ENCODE data around the gene COPZ2. TPM values are rescaled to one million over a fixed set of nuclear protein-coding genes. Genes with fewer than 3 reads are reported as not detected.
"Not testable (repeated sequence)": the region's sequence is repeated elsewhere in the genome, so short reads cannot be mapped to it uniquely, and the experiment has no call there.

The COPZ2 gene
- total and polyA plus RNA-seq, 8 donors = 18.8 to 48.6 (median 24.2) TPM

DNA sequence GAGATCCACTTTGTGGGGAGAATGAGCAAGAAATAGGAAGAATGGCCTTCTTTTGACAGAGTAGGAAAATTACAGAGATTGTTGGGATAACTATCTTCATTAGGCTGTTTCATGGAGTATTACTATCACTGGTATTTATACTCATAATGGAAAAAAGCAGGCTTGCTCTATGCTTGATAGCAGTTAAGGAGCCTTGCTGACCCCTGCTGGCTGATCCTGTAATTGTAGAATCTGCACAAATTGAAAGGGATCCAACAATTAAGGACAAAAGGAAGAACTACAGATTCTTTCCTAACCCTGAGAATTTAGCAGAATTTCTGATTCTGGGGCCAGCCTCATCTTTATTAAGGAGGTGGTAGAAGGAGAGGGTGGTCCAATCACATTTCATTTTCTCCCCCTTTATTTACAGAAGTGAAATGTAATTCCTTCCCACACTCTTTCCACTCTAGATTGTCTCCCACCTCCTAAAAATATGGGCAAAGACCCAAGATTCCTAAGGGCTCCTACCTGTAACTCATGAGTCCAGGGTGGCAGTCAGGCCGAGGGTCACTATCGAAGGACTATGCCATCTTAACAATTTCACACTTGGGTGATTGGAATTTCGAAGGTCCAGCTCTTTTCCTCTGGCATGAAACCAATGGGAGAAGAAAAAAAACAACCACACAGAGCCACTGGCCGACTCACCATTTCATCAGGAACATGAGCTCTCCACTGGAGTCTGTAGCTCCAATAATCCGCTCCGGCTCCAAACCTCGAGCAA lies 36.9 kb upstream of the COPZ2 start:
- TF ChIP-seq, protein P1, sequence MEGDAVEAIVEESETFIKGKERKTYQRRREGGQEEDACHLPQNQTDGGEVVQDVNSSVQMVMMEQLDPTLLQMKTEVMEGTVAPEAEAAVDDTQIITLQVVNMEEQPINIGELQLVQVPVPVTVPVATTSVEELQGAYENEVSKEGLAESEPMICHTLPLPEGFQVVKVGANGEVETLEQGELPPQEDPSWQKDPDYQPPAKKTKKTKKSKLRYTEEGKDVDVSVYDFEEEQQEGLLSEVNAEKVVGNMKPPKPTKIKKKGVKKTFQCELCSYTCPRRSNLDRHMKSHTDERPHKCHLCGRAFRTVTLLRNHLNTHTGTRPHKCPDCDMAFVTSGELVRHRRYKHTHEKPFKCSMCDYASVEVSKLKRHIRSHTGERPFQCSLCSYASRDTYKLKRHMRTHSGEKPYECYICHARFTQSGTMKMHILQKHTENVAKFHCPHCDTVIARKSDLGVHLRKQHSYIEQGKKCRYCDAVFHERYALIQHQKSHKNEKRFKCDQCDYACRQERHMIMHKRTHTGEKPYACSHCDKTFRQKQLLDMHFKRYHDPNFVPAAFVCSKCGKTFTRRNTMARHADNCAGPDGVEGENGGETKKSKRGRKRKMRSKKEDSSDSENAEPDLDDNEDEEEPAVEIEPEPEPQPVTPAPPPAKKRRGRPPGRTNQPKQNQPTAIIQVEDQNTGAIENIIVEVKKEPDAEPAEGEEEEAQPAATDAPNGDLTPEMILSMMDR (IDR thresholded peaks at IDR 0.05) = peak; percentile 72 to 77
- H3K9me3 ChIP-seq = no peaks in the 10 kb centered on the region
- no peaks in the 10 kb centered on the region for H3K4me1 ChIP-seq
- peak overlapping the region in 1 of 2 donors; percentile 21 for H3K27ac ChIP-seq
- peaks cover 0 to 58% of the 10 kb centered on the region in 2 donors for H3K36me3 ChIP-seq
- H3K4me3 ChIP-seq = no peak overlapping the region
- ATAC-seq = peak; percentile 97
- intact Hi-C loops (cut with DNase I) = loop anchor here (5.0 to 10.0 kb wide), 3 partner anchors 47 to 60 kb away; no protein-coding TSS in a partner anchor
- no peaks in the 10 kb centered on the region for H3K27me3 ChIP-seq
- peak in 3 of 4 donors; percentile 66 to 80 (median 71) for DNase-seq

DNA sequence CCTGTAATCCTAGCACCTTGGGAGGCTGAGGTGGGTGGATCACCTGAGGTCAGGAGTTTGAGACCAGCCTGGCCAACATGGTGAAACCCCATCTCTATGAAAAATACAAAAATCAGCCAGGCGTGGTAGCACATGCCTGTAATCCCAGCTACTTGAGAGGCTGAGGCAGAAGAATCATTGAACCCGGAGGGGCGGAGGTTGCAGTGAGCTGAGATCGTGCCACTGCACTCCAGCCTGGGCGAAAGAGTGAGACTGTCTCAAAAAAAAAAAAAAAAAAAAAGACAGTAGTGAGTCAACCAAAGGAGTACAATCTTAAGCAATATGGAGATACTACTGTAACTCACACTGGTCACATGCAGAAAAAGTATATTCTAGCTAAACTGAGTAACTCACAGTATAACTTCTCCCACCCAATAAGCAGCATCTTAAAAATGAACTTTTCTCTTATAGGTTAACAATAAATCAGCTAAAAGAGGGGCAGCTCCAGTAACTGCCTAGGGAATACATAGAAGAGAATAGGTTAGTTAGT lies 36.0 kb upstream of the COPZ2 start:
- H3K9me3 ChIP-seq, H3K4me3 ChIP-seq, H3K4me1 ChIP-seq, H3K27me3 ChIP-seq, H3K27ac ChIP-seq, ATAC-seq, DNase-seq: not testable (repeated sequence)
- intact Hi-C loops (cut with DNase I) = loop anchor here (10.0 kb wide), 2 partner anchors 49 to 61 kb away; no protein-coding TSS in a partner anchor
- H3K36me3 ChIP-seq = peaks cover 0 to 66% of the 10 kb centered on the region in 2 donors

DNA sequence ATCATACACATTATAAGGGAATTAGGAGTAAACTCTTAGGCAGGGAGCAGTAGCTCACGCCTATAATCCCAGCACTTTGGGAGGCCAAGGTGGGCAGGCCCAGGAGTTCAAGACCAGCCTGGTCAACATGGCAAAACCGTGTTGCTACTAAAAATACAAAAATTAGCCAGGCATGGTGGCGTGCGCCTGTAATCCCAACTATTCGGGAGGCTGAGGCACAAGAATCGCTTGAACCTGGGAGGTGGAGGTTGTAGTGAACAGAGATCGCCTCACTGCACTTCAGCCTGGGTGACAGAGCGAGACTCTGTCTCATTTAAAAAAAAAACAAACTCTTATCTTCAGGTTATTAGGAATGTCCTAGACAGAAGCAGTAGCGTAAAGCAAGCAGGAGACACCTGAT lies 35.2 kb upstream of the COPZ2 start:
- not testable (repeated sequence) for DNase-seq, H3K9me3 ChIP-seq, H3K27me3 ChIP-seq, ATAC-seq, H3K4me3 ChIP-seq, H3K27ac ChIP-seq, H3K4me1 ChIP-seq
- intact Hi-C loops (cut with DNase I) = loop anchor here (10.0 kb wide), 2 partner anchors 48 to 62 kb away; no protein-coding TSS in a partner anchor
- peaks cover 0 to 75% of the 10 kb centered on the region in 2 donors for H3K36me3 ChIP-seq

DNA sequence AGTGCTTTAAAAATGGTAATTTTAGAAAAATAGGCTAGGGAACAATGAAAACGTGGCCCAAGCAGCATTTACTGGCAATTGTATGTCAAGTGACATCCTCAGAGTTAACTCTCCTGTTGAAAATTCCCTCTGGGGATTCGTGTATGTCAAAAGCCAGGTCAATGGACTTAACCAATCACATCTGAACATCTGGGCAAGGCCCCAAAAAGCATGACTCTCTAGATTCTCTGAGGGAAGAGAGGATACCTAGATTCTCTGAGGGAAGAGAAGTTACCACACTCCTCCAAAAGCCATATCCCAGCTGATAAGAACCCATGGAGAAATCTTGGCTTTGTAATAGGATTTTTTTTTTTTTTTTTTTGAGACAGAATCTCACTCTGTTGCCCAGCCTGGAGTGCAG lies 34.1 kb upstream of the COPZ2 start:
- H3K9me3 ChIP-seq = no peaks in the 10 kb centered on the region
- intact Hi-C loops (cut with DNase I) = loop anchor here (10.0 kb wide), 2 partner anchors 47 to 63 kb away; no protein-coding TSS in a partner anchor
- H3K4me1 ChIP-seq = no peaks in the 10 kb centered on the region

DNA sequence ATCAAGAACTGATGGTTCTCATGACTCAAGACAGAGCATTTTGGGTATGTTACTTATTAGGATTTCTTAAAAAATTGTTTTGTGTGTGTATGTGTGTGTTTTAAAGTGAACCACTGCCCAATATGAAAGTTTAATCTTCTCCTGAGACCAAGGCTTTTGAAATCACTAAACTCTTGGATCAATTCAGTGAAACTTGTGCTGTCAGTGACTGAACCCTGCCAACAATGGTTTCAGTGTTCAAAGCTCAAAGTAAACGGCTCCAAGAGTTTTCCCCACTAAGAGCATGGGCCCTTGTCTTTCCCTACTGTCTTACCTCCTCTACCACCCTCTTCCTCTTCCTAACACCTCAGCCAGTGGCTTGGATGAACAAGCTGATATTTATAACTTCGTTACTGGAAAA lies 32.6 kb upstream of the COPZ2 start:
- peaks cover 0 to 4% of the 10 kb centered on the region in 2 donors for H3K4me1 ChIP-seq
- DNase-seq = no peak
- intact Hi-C loops (cut with DNase I) = loop anchor here (10.0 kb wide), 2 partner anchors 45 to 65 kb away; no protein-coding TSS in a partner anchor
- no peaks in the 10 kb centered on the region for H3K9me3 ChIP-seq
- no peaks in the 10 kb centered on the region for H3K27me3 ChIP-seq
- peaks cover 0 to 78% of the 10 kb centered on the region in 2 donors for H3K36me3 ChIP-seq
- TF ChIP-seq, protein P1 (IDR thresholded peaks at IDR 0.05) = no peak
- H3K4me3 ChIP-seq = no peak overlapping the region
- no peak overlapping the region for H3K27ac ChIP-seq
- no peak for ATAC-seq

More for the DNA sequence above, 34.1 kb upstream of the COPZ2 start:
- no peak overlapping the region for H3K27ac ChIP-seq
- TF ChIP-seq, protein P1 (IDR thresholded peaks at IDR 0.05) = no peak
- H3K36me3 ChIP-seq = peaks cover 0 to 81% of the 10 kb centered on the region in 2 donors
- H3K4me3 ChIP-seq = no peak overlapping the region
- DNase-seq (no peak), ATAC-seq (no peak)
- H3K27me3 ChIP-seq = no peaks in the 10 kb centered on the region

DNA sequence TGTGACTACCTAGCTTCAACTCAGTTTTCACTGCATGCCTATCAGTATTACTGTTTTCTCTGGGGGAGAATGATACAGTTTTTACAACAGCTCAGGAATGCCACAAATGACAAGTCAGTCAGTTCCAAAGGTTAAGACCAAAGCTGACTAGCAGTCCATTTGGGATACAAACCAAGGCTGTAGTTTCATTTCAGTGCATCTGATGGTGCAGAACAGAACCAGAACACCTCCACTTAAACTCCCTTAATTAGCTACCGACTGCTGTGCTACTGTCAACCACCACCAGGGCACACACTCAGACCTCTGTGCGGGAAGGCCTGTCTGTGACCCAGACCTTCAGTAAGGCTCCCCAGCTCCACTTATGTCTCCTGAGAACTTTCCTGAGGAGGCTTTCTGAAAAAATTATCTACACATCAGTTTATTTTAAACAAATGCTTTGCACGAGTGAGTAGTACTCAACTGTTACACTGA lies 30.9 kb upstream of the COPZ2 start:
- TF ChIP-seq, protein P1 (IDR thresholded peaks at IDR 0.05) = no peak
- H3K36me3 ChIP-seq = peaks cover 0 to 83% of the 10 kb centered on the region in 2 donors
- no peaks in the 10 kb centered on the region for H3K9me3 ChIP-seq
- no peaks in the 10 kb centered on the region for H3K27me3 ChIP-seq
- H3K27ac ChIP-seq = no peak overlapping the region
- no peak for DNase-seq
- no peak overlapping the region for H3K4me3 ChIP-seq
- intact Hi-C loops (cut with DNase I) = no loop called here
- peaks cover 0 to 4% of the 10 kb centered on the region in 2 donors for H3K4me1 ChIP-seq
- ATAC-seq = no peak

DNA sequence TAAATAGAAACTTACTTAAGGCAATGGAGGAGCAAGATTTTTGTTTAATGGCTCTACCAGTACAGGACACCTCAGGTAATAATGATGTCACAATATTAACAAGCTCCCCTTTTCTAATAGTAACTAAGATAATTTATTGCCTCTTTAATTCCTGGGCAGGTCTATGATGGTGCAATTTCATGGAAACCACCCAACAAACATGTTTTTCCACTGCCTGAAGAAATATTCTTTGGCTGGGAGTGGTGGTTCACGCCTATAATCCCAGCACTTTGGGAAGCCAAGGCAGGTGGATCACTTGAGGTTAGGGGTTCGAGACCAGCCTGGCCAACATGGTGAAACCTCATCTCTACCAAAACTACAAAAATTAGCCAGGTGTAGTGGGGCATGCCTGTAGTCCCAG lies 30.2 kb upstream of the COPZ2 start:
- H3K36me3 ChIP-seq = peaks cover 0 to 87% of the 10 kb centered on the region in 2 donors
- H3K4me3 ChIP-seq; ATAC-seq; H3K27ac ChIP-seq; DNase-seq; H3K9me3 ChIP-seq; H3K27me3 ChIP-seq; intact Hi-C loops (cut with DNase I); H3K4me1 ChIP-seq: not testable (repeated sequence)
